HG03442 (cell line): ENCODE measurements around the gene FAM13B.
"Not testable (repeated sequence)": the region's sequence is repeated elsewhere in the genome, so short reads cannot be mapped to it uniquely, and the experiment has no call there.

ENCODE experiments used
- ATAC-seq: cut with Tn5 transposase; IDR thresholded peaks from one replicate; pipeline ENCODE4 v1.9.1; 2021; ENCODE audit warnings: mild to moderate bottlenecking, moderate library complexity; ENCODE audit not compliant: unreplicated experiment

Gene FAM13B

GRCh38 chr5:138035605-138036537, 3.0 kb upstream of the FAM13B start:
- ATAC-seq: peak; percentile 33

GRCh38 chr5:138033907-138034306, 1.0 kb upstream of the FAM13B start:
- no peak for ATAC-seq

- peak; percentile 4 for ATAC-seq
These were observed 518 bp upstream of the FAM13B start for GRCh38 chr5:138033386-138033808.

GRCh38 chr5:138032028-138032571, 779 bp downstream of the FAM13B start:
- peak; percentile 32 for ATAC-seq

- no peak for ATAC-seq
These were observed 2.9 kb downstream of the FAM13B start for GRCh38 chr5:138029944-138030343.

- no peak for ATAC-seq
These were observed 3.4 kb downstream of the FAM13B start for GRCh38 chr5:138029501-138029900.

- ATAC-seq: no peak
These were observed 3.9 kb downstream of the FAM13B start for GRCh38 chr5:138028971-138029365.

GRCh38 chr5:138028262-138028970, 4.5 kb downstream of the FAM13B start:
- ATAC-seq: not testable (repeated sequence)

GRCh38 chr5:138026793-138027192, 6.1 kb downstream of the FAM13B start:
- not testable (repeated sequence) for ATAC-seq

- no peak for ATAC-seq
These were observed 7.6 kb downstream of the FAM13B start for GRCh38 chr5:138025285-138025684.

- ATAC-seq: no peak
These were observed 8.8 kb downstream of the FAM13B start for GRCh38 chr5:138024117-138024516.

GRCh38 chr5:138022912-138023311, 10.0 kb downstream of the FAM13B start:
- no peak for ATAC-seq

- no peak for ATAC-seq
These were observed 11.1 kb downstream of the FAM13B start for GRCh38 chr5:138021771-138022170.

- no peak for ATAC-seq
These were observed 14.0 kb downstream of the FAM13B start for GRCh38 chr5:138018849-138019248.

- ATAC-seq: no peak
These were observed 17.0 kb downstream of the FAM13B start for GRCh38 chr5:138015916-138016315.

- ATAC-seq: no peak
These were observed 20.9 kb downstream of the FAM13B start for GRCh38 chr5:138011991-138012390.

GRCh38 chr5:138000102-138000723, 32.7 kb downstream of the FAM13B start:
- ATAC-seq: no peak

GRCh38 chr5:137997726-137998213, 35.1 kb downstream of the FAM13B start:
- ATAC-seq: peak; percentile 71

GRCh38 chr5:137995749-137996128, 37.1 kb downstream of the FAM13B start:
- ATAC-seq: no peak

- no peak for ATAC-seq
These were observed 37.7 kb downstream of the FAM13B start for GRCh38 chr5:137995077-137995748.
